ENCODE measurements around the gene ELAPOR1. TPM values are rescaled to one million over a fixed set of nuclear protein-coding genes. Genes with fewer than 3 reads are reported as not detected.

ELAPOR1 gene
- total RNA-seq, 2 experiments from 2014 or later = 4.7 to 7.0 TPM

- intact Hi-C loops (cut with micrococcal nuclease) = no loop called here
- CTCF ChIA-PET = interaction anchor here (0.7 to 1.8 kb wide), 4 partner anchors 8 to 118 kb away, joined by 3 to 5 read pairs (median 4); a partner anchor contains a TSS
- no peak overlapping the region for H3K4me3 Mint-ChIP-seq
Measured at GRCh38 chr1:109083501-109083900, 30.4 kb upstream of the ELAPOR1 start.

GRCh38 chr1:109083923-109084322 lies 30.0 kb upstream of the ELAPOR1 start:
- H3K9me3 Mint-ChIP-seq = peaks cover under 1% of the 10 kb centered on the region
- no peak for TF ChIP-seq CTCF (IDR thresholded peaks at IDR 0.05)
- ChIA-PET POLR2A (interaction anchor here (1.7 kb wide), 1 partner anchor 16 kb away, joined by 5 read pairs; no protein-coding TSS in a partner anchor), CTCF (interaction anchor here (1.7 to 1.8 kb wide), 2 partner anchors 16 to 117 kb away, joined by 4 to 5 read pairs; no protein-coding TSS in a partner anchor)
- no peak overlapping the region for H3K4me3 Mint-ChIP-seq
- ATAC-seq = no peak
- no peak for DNase-seq
- intact Hi-C loops (cut with micrococcal nuclease) = no loop called here
- peaks cover under 1% of the 10 kb centered on the region for H3K36me3 Mint-ChIP-seq (ENCODE audit: low read depth)
- H3K27ac Mint-ChIP-seq = no peak overlapping the region
- H3K4me1 Mint-ChIP-seq (ENCODE audit: low read depth) = no peaks in the 10 kb centered on the region
- no peaks in the 10 kb centered on the region for H3K27me3 Mint-ChIP-seq

More at GRCh38 chr1:109083501-109083900, 30.4 kb upstream of the ELAPOR1 start:
- Mint-ChIP-seq H3K27ac (no peak overlapping the region), H3K9me3 (no peaks in the 10 kb centered on the region), H3K4me1 (ENCODE audit: low read depth) (no peaks in the 10 kb centered on the region), H3K27me3 (no peaks in the 10 kb centered on the region), H3K36me3 (ENCODE audit: low read depth) (no peaks in the 10 kb centered on the region)
- ATAC-seq = no peak
- no peak for TF ChIP-seq CTCF (IDR thresholded peaks at IDR 0.05)
- DNase-seq = no peak
- POLR2A ChIA-PET = interaction anchor here (0.6 kb wide), 1 partner anchor 315 kb away, joined by 3 read pairs; no protein-coding TSS in a partner anchor

GRCh38 chr1:109084563-109085517 lies 29.1 kb upstream of the ELAPOR1 start:
- DNase-seq (no peak), ATAC-seq (peak; percentile 30)
- no peak for TF ChIP-seq CTCF (IDR thresholded peaks at IDR 0.05)
- CTCF ChIA-PET = interaction anchor here (1.3 to 1.8 kb wide), 3 partner anchors 15 to 116 kb away, joined by 4 to 5 read pairs (median 4); a partner anchor contains a TSS
- H3K27ac Mint-ChIP-seq = no peak overlapping the region
- POLR2A ChIA-PET = interaction anchor here (0.7 to 1.7 kb wide), 2 partner anchors 15 to 464 kb away, joined by 3 to 5 read pairs; no protein-coding TSS in a partner anchor
- H3K27me3 Mint-ChIP-seq = no peaks in the 10 kb centered on the region
- intact Hi-C loops (cut with micrococcal nuclease) = no loop called here
- peaks cover 3% of the 10 kb centered on the region for H3K9me3 Mint-ChIP-seq
- H3K36me3 Mint-ChIP-seq (ENCODE audit: low read depth) = peaks cover 6% of the 10 kb centered on the region
- peaks cover 4% of the 10 kb centered on the region for H3K4me1 Mint-ChIP-seq (ENCODE audit: low read depth)
- no peak overlapping the region for H3K4me3 Mint-ChIP-seq

- peaks cover 20% of the 10 kb centered on the region for H3K4me1 Mint-ChIP-seq (ENCODE audit: low read depth)
Measured at GRCh38 chr1:109089242-109090015, 24.5 kb upstream of the ELAPOR1 start.

More at GRCh38 chr1:109089242-109090015, 24.5 kb upstream of the ELAPOR1 start:
- H3K27me3 Mint-ChIP-seq = no peaks in the 10 kb centered on the region
- H3K27ac Mint-ChIP-seq = peak overlapping the region; percentile 57
- TF ChIP-seq CTCF (IDR thresholded peaks at IDR 0.05) = peak; percentile 62
- intact Hi-C loops (cut with micrococcal nuclease) = no loop called here
- ChIA-PET POLR2A (interaction anchor here (0.6 to 3.3 kb wide), 4 partner anchors 7 to 1662 kb away, joined by 3 to 47 read pairs (median 4); partner anchors contain the start of gene TAF13), CTCF (interaction anchor here (0.8 to 3.2 kb wide), 8 partner anchors 7 to 112 kb away, joined by 3 to 25 read pairs (median 4); partner anchors contain the start of gene WDR47)
- peaks cover 3% of the 10 kb centered on the region for H3K9me3 Mint-ChIP-seq
- H3K4me3 Mint-ChIP-seq = peak overlapping the region; percentile 96
- H3K36me3 Mint-ChIP-seq (ENCODE audit: low read depth) = peaks cover 26% of the 10 kb centered on the region
- no peak for ATAC-seq
- DNase-seq = peak; percentile 60
